ENCODE data around the gene SLC38A3.

- TF ChIP-seq CTCF (IDR thresholded peaks at IDR 0.05; ENCODE audit: low read depth, low read length): no peak
- no peak for TF ChIP-seq POLR2A (IDR thresholded peaks at IDR 0.05; ENCODE audit: extremely low read depth, insufficient read length)
- no peak for TF ChIP-seq MYC (IDR thresholded peaks at IDR 0.05; ENCODE audit: low read depth, low read length)
Measured at GRCh38 chr3:50155491-50155878, 49.6 kb upstream of the SLC38A3 start.

Measured in NB4 (cell line).